ENCODE results near the gene ARL15. TPM values are rescaled to one million over a fixed set of nuclear protein-coding genes. Genes with fewer than 3 reads are reported as not detected.

ARL15 gene
- total RNA-seq, 1 donor from 2014 or later: 6.0 TPM

DNA sequence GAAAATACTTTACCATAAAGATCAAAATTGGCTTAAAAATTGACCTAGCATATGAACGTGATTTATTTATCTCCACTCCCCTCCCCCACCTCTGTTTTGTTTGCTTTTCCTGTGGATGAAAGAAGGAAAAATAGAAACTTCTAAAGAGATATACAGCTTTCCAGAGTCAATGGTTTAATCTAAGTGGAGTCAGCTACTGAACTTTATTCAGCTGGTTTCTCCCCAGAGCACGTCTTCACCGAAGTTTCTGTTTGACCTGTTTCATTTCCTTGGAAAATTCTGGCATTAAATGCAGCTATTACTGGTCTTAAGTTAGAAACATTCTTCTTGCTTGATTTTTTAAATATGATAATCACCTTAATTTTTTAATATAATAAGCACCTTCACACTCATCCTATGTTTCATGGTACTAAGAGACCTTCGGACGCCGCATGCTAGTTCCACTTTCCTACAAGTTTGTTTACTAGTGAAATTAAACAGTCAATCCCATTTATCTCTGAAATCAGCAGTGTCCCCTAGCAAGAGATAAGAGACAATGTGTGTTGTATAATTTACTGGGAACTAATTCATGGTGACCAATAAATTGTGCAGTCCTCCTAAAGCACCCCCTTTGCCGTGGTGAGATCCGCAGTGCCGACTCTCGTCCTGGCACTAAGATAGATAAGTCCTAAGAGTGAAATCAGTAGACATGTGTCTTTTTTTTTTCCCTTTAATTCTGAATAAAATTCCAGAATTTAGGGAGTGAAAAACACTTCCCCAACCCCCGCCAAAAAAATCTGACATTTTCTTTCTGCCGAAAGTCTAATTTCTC lies 89.9 kb downstream of the ARL15 start:
- Mint-ChIP-seq H3K4me3 (ENCODE audit: low read depth) (no peak overlapping the region), H3K27me3 (ENCODE audit: low read depth) (no peaks in the 10 kb centered on the region), H3K9me3 (no peaks in the 10 kb centered on the region), H3K36me3 (ENCODE audit: low read depth) (no peaks in the 10 kb centered on the region), H3K27ac (no peak overlapping the region), H3K4me1 (ENCODE audit: low read depth) (peaks cover 1% of the 10 kb centered on the region)
- DNase-seq (ENCODE audit: low spot score): no peak
- intact Hi-C loops (cut with micrococcal nuclease): no loop called here

GRCh38 chr5:54217826-54218503 lies 92.4 kb downstream of the ARL15 start:
- H3K4me1 Mint-ChIP-seq (ENCODE audit: low read depth): no peaks in the 10 kb centered on the region
- no peak for DNase-seq (ENCODE audit: low spot score)
- no peaks in the 10 kb centered on the region for H3K27me3 Mint-ChIP-seq (ENCODE audit: low read depth)
- intact Hi-C loops (cut with micrococcal nuclease): loop anchor here (5.0 kb wide), 1 partner anchor 1046 kb away; no protein-coding TSS in a partner anchor
- H3K36me3 Mint-ChIP-seq (ENCODE audit: low read depth): no peaks in the 10 kb centered on the region
- no peak overlapping the region for H3K4me3 Mint-ChIP-seq (ENCODE audit: low read depth)
- no peak overlapping the region for H3K27ac Mint-ChIP-seq
- H3K9me3 Mint-ChIP-seq: no peaks in the 10 kb centered on the region

DNA sequence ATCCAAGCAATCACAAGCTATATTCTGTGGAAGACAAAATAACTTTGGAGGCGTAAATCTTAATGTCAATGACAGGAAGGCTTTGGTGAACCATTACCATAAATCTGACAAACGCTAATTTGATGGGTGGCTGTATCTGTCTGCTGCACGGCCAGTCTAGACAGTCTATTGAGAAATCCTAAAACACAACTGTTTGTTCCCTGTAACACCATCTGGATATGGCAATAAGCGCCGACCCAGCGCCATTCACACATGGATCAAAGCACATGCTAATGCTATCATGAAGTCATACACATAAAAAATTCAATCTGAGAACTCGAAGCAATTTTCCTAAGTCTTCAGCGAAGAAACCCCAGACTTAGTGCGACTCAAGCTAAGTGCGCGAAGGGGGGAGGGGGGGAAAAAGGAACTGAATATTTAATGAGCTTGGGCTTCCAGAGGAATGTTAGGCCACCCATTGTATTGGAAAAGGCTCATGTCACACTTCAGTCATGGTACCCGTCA lies 95.1 kb downstream of the ARL15 start:
- intact Hi-C loops (cut with micrococcal nuclease): loop anchor here (5.0 kb wide), 1 partner anchor 1043 kb away; no protein-coding TSS in a partner anchor
- Mint-ChIP-seq H3K9me3 (no peaks in the 10 kb centered on the region), H3K27me3 (ENCODE audit: low read depth) (no peaks in the 10 kb centered on the region)

GRCh38 chr5:54214722-54215121 lies 95.7 kb downstream of the ARL15 start:
- no peaks in the 10 kb centered on the region for H3K4me1 Mint-ChIP-seq (ENCODE audit: low read depth)
- H3K27ac Mint-ChIP-seq: no peak overlapping the region
- H3K27me3 Mint-ChIP-seq (ENCODE audit: low read depth): no peaks in the 10 kb centered on the region
- no peaks in the 10 kb centered on the region for H3K9me3 Mint-ChIP-seq
- no peak overlapping the region for H3K4me3 Mint-ChIP-seq (ENCODE audit: low read depth)
- no peak for DNase-seq (ENCODE audit: low spot score)
- H3K36me3 Mint-ChIP-seq (ENCODE audit: low read depth): no peaks in the 10 kb centered on the region
- intact Hi-C loops (cut with micrococcal nuclease): loop anchor here (5.0 kb wide), 1 partner anchor 1042 kb away; no protein-coding TSS in a partner anchor

More for the DNA sequence above, 95.1 kb downstream of the ARL15 start:
- H3K36me3 Mint-ChIP-seq (ENCODE audit: low read depth): no peaks in the 10 kb centered on the region
- H3K4me3 Mint-ChIP-seq (ENCODE audit: low read depth): no peak overlapping the region
- no peaks in the 10 kb centered on the region for H3K4me1 Mint-ChIP-seq (ENCODE audit: low read depth)
- DNase-seq (ENCODE audit: low spot score): no peak
- no peak overlapping the region for H3K27ac Mint-ChIP-seq

GRCh38 chr5:54212331-54212730 lies 98.0 kb downstream of the ARL15 start:
- intact Hi-C loops (cut with micrococcal nuclease): no loop called here
- no peaks in the 10 kb centered on the region for H3K27me3 Mint-ChIP-seq (ENCODE audit: low read depth)
- no peaks in the 10 kb centered on the region for H3K4me1 Mint-ChIP-seq (ENCODE audit: low read depth)
- no peaks in the 10 kb centered on the region for H3K9me3 Mint-ChIP-seq
- no peak overlapping the region for H3K4me3 Mint-ChIP-seq (ENCODE audit: low read depth)
- H3K36me3 Mint-ChIP-seq (ENCODE audit: low read depth): no peaks in the 10 kb centered on the region
- DNase-seq (ENCODE audit: low spot score): no peak
- H3K27ac Mint-ChIP-seq: no peak overlapping the region

- no peaks in the 10 kb centered on the region for H3K9me3 Mint-ChIP-seq
- H3K36me3 Mint-ChIP-seq (ENCODE audit: low read depth): no peaks in the 10 kb centered on the region
- no peak for DNase-seq (ENCODE audit: low spot score)
- H3K4me1 Mint-ChIP-seq (ENCODE audit: low read depth): no peaks in the 10 kb centered on the region
- intact Hi-C loops (cut with micrococcal nuclease): no loop called here
- no peak overlapping the region for H3K4me3 Mint-ChIP-seq (ENCODE audit: low read depth)
- no peak overlapping the region for H3K27ac Mint-ChIP-seq
- H3K27me3 Mint-ChIP-seq (ENCODE audit: low read depth): no peaks in the 10 kb centered on the region
Observed at GRCh38 chr5:54211912-54212311, 98.5 kb downstream of the ARL15 start.

GRCh38 chr5:54207566-54207965 lies 102.8 kb downstream of the ARL15 start:
- Mint-ChIP-seq H3K4me3 (ENCODE audit: low read depth) (no peak overlapping the region), H3K9me3 (no peaks in the 10 kb centered on the region), H3K36me3 (ENCODE audit: low read depth) (no peaks in the 10 kb centered on the region)

GRCh38 chr5:54206580-54207229 lies 103.7 kb downstream of the ARL15 start:
- DNase-seq (ENCODE audit: low spot score): no peak
- Mint-ChIP-seq H3K27ac (no peak overlapping the region), H3K9me3 (no peaks in the 10 kb centered on the region), H3K4me1 (ENCODE audit: low read depth) (no peaks in the 10 kb centered on the region), H3K36me3 (ENCODE audit: low read depth) (no peaks in the 10 kb centered on the region), H3K4me3 (ENCODE audit: low read depth) (no peak overlapping the region), H3K27me3 (ENCODE audit: low read depth) (no peaks in the 10 kb centered on the region)
- intact Hi-C loops (cut with micrococcal nuclease): no loop called here

More at GRCh38 chr5:54207566-54207965, 102.8 kb downstream of the ARL15 start:
- no peak for DNase-seq (ENCODE audit: low spot score)
- Mint-ChIP-seq H3K27ac (no peak overlapping the region), H3K27me3 (ENCODE audit: low read depth) (no peaks in the 10 kb centered on the region), H3K4me1 (ENCODE audit: low read depth) (no peaks in the 10 kb centered on the region)
- intact Hi-C loops (cut with micrococcal nuclease): no loop called here

GRCh38 chr5:54205918-54206317 lies 104.5 kb downstream of the ARL15 start:
- H3K4me1 Mint-ChIP-seq (ENCODE audit: low read depth): no peaks in the 10 kb centered on the region
- intact Hi-C loops (cut with micrococcal nuclease): no loop called here
- H3K36me3 Mint-ChIP-seq (ENCODE audit: low read depth): no peaks in the 10 kb centered on the region
- DNase-seq (ENCODE audit: low spot score): no peak
- H3K9me3 Mint-ChIP-seq: no peaks in the 10 kb centered on the region
- H3K27ac Mint-ChIP-seq: no peak overlapping the region
- no peaks in the 10 kb centered on the region for H3K27me3 Mint-ChIP-seq (ENCODE audit: low read depth)
- H3K4me3 Mint-ChIP-seq (ENCODE audit: low read depth): no peak overlapping the region

GRCh38 chr5:54205453-54205852 lies 104.9 kb downstream of the ARL15 start:
- intact Hi-C loops (cut with micrococcal nuclease): no loop called here
- no peak for DNase-seq (ENCODE audit: low spot score)
- H3K9me3 Mint-ChIP-seq: no peaks in the 10 kb centered on the region
- H3K36me3 Mint-ChIP-seq (ENCODE audit: low read depth): no peaks in the 10 kb centered on the region
- no peaks in the 10 kb centered on the region for H3K4me1 Mint-ChIP-seq (ENCODE audit: low read depth)
- no peaks in the 10 kb centered on the region for H3K27me3 Mint-ChIP-seq (ENCODE audit: low read depth)
- H3K27ac Mint-ChIP-seq: no peak overlapping the region
- H3K4me3 Mint-ChIP-seq (ENCODE audit: low read depth): no peak overlapping the region

DNA sequence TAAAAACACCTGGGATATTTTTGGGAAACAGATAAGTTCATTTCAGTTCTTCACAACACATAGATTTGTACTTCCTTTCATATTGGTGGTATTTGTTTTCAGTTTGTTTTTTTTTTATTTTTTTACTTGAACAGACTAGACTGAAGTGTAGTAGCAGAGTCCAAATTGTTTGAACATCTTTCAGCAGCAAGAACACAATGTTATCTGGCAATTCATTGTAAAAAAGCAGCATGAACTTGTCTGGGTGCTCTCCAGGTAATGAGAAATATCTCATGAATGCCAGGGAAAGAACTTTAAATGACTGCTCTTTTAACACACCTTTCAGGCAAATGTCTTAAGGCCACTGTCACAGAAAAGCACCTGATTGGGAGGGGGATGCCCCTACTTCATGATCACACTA lies 113.4 kb downstream of the ARL15 start:
- no peaks in the 10 kb centered on the region for H3K4me1 Mint-ChIP-seq (ENCODE audit: low read depth)
- H3K27ac Mint-ChIP-seq: no peak overlapping the region
- H3K4me3 Mint-ChIP-seq (ENCODE audit: low read depth): no peak overlapping the region
- H3K27me3 Mint-ChIP-seq (ENCODE audit: low read depth): no peaks in the 10 kb centered on the region
- DNase-seq (ENCODE audit: low spot score): no peak
- H3K9me3 Mint-ChIP-seq: no peaks in the 10 kb centered on the region
- no peaks in the 10 kb centered on the region for H3K36me3 Mint-ChIP-seq (ENCODE audit: low read depth)
- intact Hi-C loops (cut with micrococcal nuclease): no loop called here

DNA sequence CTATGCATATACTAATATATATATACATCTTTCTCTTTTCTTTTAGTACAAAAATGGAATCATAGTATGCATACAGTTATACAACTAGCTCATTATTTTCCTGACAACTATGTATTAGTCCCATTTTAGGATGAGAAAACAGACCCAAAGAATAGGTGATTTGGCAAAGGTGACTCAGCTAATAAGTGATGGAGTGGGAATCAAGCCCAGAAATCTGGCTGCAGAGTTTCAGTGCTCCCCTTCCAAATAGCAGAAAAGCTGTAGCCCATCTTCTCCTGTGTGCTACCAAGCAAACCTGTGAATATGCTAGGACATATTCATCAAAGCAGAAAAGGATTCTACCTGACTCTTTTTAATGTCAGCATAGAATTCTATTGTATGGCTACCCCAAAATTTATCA lies 114.7 kb downstream of the ARL15 start:
- no peak overlapping the region for H3K4me3 Mint-ChIP-seq (ENCODE audit: low read depth)
- no peaks in the 10 kb centered on the region for H3K27me3 Mint-ChIP-seq (ENCODE audit: low read depth)
- no peaks in the 10 kb centered on the region for H3K36me3 Mint-ChIP-seq (ENCODE audit: low read depth)
- H3K4me1 Mint-ChIP-seq (ENCODE audit: low read depth): no peaks in the 10 kb centered on the region
- intact Hi-C loops (cut with micrococcal nuclease): no loop called here
- no peak for DNase-seq (ENCODE audit: low spot score)
- no peak overlapping the region for H3K27ac Mint-ChIP-seq
- H3K9me3 Mint-ChIP-seq: no peaks in the 10 kb centered on the region

DNA sequence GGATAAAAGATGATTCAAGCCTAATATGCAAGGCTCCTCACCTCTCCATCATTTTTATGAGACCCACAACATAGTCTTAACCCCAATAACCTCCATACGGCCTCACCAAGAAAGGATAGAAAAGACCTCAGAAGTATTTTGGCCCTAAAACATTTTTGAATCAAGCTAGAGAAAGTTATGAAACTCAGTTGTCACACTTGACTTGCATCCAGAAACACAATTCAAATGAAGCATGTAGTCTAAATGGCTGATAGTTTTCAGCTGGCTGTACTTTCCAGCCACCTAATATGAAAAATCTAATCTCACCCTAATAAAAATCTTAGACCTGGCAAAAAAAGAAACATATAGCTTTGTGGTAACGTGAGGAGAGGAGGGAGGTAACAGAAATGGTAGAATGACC lies 116.1 kb downstream of the ARL15 start:
- no peak overlapping the region for H3K4me3 Mint-ChIP-seq (ENCODE audit: low read depth)
- no peaks in the 10 kb centered on the region for H3K36me3 Mint-ChIP-seq (ENCODE audit: low read depth)
- intact Hi-C loops (cut with micrococcal nuclease): no loop called here
- DNase-seq (ENCODE audit: low spot score): no peak
- no peaks in the 10 kb centered on the region for H3K9me3 Mint-ChIP-seq
- no peak overlapping the region for H3K27ac Mint-ChIP-seq
- H3K27me3 Mint-ChIP-seq (ENCODE audit: low read depth): no peaks in the 10 kb centered on the region
- H3K4me1 Mint-ChIP-seq (ENCODE audit: low read depth): no peaks in the 10 kb centered on the region

Measured in activated T-helper 2 cell treated with anti-CD3 and anti-CD28 coated beads, Interferon-gamma antibody, Interleukin-2, Interleukin-4, amounts not matched to agents 10 μg/mL and 5 μg/mL and 100 μg/mL, durations not matched to agents 14 hours and 24 hours and 36 hours (primary cell).